Lower lobe of right lung (tissue), 2 donors: Measurements from ENCODE around the gene TINAGL1. TPM values are rescaled to one million over a fixed set of nuclear protein-coding genes. Genes with fewer than 3 reads are reported as not detected.
A peak's percentile ranks its signal among the peaks of the same experiment; 100 is the strongest.
"Not testable (repeated sequence)": the region's sequence is repeated elsewhere in the genome, so short reads cannot be mapped to it uniquely, and the experiment has no call there.

Source experiments
- ATAC-seq, 2 donors: fragments of 200-7000 bp; cut with Tn5 transposase; one replicate each; pipeline ENCODE4 v1.9.1; 2020 to 2022; ENCODE audit warnings: mild to moderate bottlenecking in 2 of 2, moderate library complexity in 2 of 2
- DNase-seq: peaks from one replicate; pipeline ENCODE4 v3.0.0-alpha.2; 2020
- H3K27ac ChIP-seq: fragments of 200-600 bp; one replicate; pipeline ENCODE4 v1.8.0; 2022
- H3K27me3 ChIP-seq: fragments of 200-600 bp; one replicate; pipeline ENCODE4 v1.8.0; 2022; ENCODE audit warnings: low read depth
- H3K36me3 ChIP-seq: fragments of 200-600 bp; one replicate; pipeline ENCODE4 v1.8.0; 2022; ENCODE audit warnings: mild to moderate bottlenecking
- H3K4me1 ChIP-seq: fragments of 200-600 bp; one replicate; pipeline ENCODE4 v1.8.0; 2022
- H3K4me3 ChIP-seq: fragments of 200-600 bp; one replicate; pipeline ENCODE4 v1.8.0; 2022; ENCODE audit warnings: mild to moderate bottlenecking
- H3K9me3 ChIP-seq: fragments of 200-600 bp; one replicate; pipeline ENCODE4 v1.8.0; 2022
- intact Hi-C: fragments of 100-400 bp; cut with DNase I; formaldehyde crosslinking; loops from one replicate; pipeline ENCODE4 v1.11.0; 2022
- total RNA-seq: library from RNA; stranded (reverse); fragmentation: NEBNext Ultra II Directional; extraction: Animal tissue kit (Norgen Biotek cat#: 25700); gene quantifications from one replicate; pipeline ENCODE4 v1.2.1, GENCODE V29; 2021
- TF ChIP-seq, protein P1 (sequence below): fragments of 200-600 bp; IDR thresholded peaks from one replicate; pipeline ENCODE4 v1.8.0; 2022; ENCODE audit warnings: antibody characterized with exemption, mild to moderate bottlenecking
- donor health status: DM: no; HTN: yes; CAD: no; lungs with severe emphysema.

Gene TINAGL1
- total RNA-seq, 1 donor from 2014 or later: 64.5 TPM

DNA sequence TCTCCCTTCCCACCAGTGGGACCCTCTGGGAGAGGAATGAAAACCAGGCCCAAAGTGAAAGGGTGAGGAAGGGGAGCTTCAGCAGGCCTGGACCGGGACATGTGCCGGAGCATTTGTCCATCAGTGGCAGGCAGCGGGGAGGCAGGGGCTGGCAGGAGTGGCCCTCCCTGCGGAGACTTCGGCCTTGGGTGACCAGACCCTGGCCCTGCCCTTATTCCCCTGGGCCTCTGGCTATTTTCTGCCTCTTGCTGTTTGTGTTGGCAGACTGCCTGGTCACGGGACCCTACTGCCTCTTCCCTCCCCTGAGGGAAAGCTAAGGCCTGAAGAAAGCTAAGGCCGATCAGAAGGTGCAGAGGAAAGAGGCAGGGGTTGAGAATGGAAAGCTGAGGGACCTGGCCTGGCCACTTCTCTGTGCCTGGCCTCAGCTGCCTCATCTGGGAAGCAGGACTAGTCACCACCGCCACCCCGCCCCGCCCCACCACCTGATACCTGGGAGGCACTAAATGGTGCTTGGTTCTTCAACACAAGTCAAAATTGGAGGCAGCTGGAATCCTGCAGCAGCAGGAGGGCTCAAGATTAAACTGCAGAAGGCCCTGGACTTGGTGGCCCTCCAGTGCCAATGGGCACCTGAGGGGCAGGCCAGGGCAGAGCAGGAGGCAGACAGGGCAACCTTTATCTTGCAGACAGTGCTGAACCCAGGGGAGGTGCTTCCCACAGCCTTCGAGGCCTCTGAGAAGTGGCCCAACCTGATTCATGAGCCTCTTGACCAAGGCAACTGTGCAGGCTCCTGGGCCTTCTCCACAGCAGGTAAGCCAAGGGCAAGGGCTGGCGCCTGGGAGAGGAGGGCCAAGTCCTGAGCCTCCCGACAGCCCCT is 7.9 kb downstream of the TINAGL1 start:
- peak; percentile 49 to 53 for ATAC-seq
- intact Hi-C loops: no loop called here
- peak overlapping the region; percentile 60 for H3K27ac ChIP-seq
- H3K4me1 ChIP-seq: peaks cover 48% of the 10 kb centered on the region
- TF ChIP-seq, protein P1, sequence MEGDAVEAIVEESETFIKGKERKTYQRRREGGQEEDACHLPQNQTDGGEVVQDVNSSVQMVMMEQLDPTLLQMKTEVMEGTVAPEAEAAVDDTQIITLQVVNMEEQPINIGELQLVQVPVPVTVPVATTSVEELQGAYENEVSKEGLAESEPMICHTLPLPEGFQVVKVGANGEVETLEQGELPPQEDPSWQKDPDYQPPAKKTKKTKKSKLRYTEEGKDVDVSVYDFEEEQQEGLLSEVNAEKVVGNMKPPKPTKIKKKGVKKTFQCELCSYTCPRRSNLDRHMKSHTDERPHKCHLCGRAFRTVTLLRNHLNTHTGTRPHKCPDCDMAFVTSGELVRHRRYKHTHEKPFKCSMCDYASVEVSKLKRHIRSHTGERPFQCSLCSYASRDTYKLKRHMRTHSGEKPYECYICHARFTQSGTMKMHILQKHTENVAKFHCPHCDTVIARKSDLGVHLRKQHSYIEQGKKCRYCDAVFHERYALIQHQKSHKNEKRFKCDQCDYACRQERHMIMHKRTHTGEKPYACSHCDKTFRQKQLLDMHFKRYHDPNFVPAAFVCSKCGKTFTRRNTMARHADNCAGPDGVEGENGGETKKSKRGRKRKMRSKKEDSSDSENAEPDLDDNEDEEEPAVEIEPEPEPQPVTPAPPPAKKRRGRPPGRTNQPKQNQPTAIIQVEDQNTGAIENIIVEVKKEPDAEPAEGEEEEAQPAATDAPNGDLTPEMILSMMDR: no peak
- peak; percentile 86 for DNase-seq
- H3K27me3 ChIP-seq: peaks cover 14% of the 10 kb centered on the region
- H3K36me3 ChIP-seq: peaks cover 29% of the 10 kb centered on the region
- no peaks in the 10 kb centered on the region for H3K9me3 ChIP-seq
- H3K4me3 ChIP-seq: peak overlapping the region; percentile 19

DNA sequence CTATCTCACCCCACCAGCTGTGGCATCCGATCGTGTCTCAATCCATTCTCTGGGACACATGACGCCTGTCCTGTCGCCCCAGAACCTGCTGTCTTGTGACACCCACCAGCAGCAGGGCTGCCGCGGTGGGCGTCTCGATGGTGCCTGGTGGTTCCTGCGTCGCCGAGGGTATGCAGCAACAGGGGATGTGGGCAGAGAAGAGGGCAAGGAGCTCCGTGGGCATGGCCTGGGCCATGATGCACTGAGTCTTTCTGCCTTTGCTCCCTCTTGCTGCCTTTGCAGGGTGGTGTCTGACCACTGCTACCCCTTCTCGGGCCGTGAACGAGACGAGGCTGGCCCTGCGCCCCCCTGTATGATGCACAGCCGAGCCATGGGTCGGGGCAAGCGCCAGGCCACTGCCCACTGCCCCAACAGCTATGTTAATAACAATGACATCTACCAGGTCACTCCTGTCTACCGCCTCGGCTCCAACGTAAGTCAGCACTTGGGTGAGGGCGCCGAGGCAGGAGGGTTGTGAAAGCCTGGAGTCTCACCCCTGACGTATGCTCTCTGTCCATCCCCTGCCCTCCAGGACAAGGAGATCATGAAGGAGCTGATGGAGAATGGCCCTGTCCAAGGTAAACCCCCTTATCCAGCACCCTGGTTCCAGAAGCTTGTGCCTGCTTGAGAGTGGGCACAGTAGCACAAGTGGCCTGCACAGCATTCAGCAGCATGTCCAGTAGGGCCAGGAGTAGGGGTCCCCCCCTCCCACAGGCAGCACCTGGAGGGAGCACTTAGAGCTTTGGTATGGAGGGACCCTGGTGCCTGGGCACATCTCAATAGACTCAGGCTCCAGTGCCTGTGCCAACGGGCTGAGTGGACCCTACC is 8.8 kb downstream of the TINAGL1 start:
- ATAC-seq: no peak
- no peak for DNase-seq
- TF ChIP-seq, protein P1: no peak
- Histone ChIP-seq H3K36me3 (peaks cover 29% of the 10 kb centered on the region), H3K4me3 (peak overlapping the region; percentile 14), H3K9me3 (no peaks in the 10 kb centered on the region), H3K27ac (peak overlapping the region; percentile 60), H3K4me1 (peaks cover 51% of the 10 kb centered on the region), H3K27me3 (peaks cover 16% of the 10 kb centered on the region)
- intact Hi-C loops: no loop called here

GRCh38 chr1:31585736-31586365 is 9.5 kb downstream of the TINAGL1 start:
- H3K4me1 ChIP-seq: peaks cover 51% of the 10 kb centered on the region
- H3K4me3 ChIP-seq: no peak overlapping the region
- H3K27me3 ChIP-seq: peaks cover 16% of the 10 kb centered on the region
- H3K27ac ChIP-seq: no peak overlapping the region
- DNase-seq: no peak
- no peak for ATAC-seq
- no peaks in the 10 kb centered on the region for H3K9me3 ChIP-seq
- TF ChIP-seq, protein P1: no peak
- H3K36me3 ChIP-seq: peaks cover 29% of the 10 kb centered on the region
- intact Hi-C loops: no loop called here

GRCh38 chr1:31586376-31587327 is 10.3 kb downstream of the TINAGL1 start:
- TF ChIP-seq, protein P1: no peak
- Histone ChIP-seq H3K9me3 (no peaks in the 10 kb centered on the region), H3K36me3 (peaks cover 29% of the 10 kb centered on the region), H3K4me1 (peaks cover 51% of the 10 kb centered on the region), H3K27me3 (peaks cover 16% of the 10 kb centered on the region), H3K27ac (peak overlapping the region; percentile 90), H3K4me3 (no peak overlapping the region)
- ATAC-seq (no peak), DNase-seq (no peak)
- intact Hi-C loops: no loop called here

- H3K36me3 ChIP-seq: peaks cover 29% of the 10 kb centered on the region
- H3K27me3 ChIP-seq: peaks cover 16% of the 10 kb centered on the region
- ATAC-seq, H3K9me3 ChIP-seq, H3K4me3 ChIP-seq, intact Hi-C loops, DNase-seq: not testable (repeated sequence)
- H3K4me1 ChIP-seq: peaks cover 51% of the 10 kb centered on the region
- peak overlapping the region; percentile 90 for H3K27ac ChIP-seq
Observed at GRCh38 chr1:31587328-31587699, 11.0 kb downstream of the TINAGL1 start.
